Endothelial cell of umbilical vein (primary cell): ENCODE data around the gene C8A. TPM values are rescaled to one million over a fixed set of nuclear protein-coding genes. Genes with fewer than 3 reads are reported as not detected.

ENCODE experiments used
- BruUV-seq: library from RNA; stranded (reverse); fragments of 400-500 nt; replicated peaks from 2 replicates; lab custom pipeline; 2021; lab: Mats Ljungman, UMichigan
- CTCF ChIA-PET: fragments of 300-600, 350-600 bp; sonication (Branson Sonifier 250); formaldehyde crosslinking; loops from one replicate; lab custom pipeline; 2021; ENCODE audit warnings: antibody characterized with exemption, inconsistent platforms; lab: Charles Lee
- POLR2A ChIA-PET: fragments of 300-600, 350-600 bp; sonication (Branson Sonifier 250); formaldehyde crosslinking; loops from one replicate; lab custom pipeline; 2021; ENCODE audit warnings: antibody characterized with exemption, inconsistent platforms; lab: Charles Lee
- DNase-seq: peaks from one replicate; pipeline ENCODE4 v3.0.0-alpha.2; 2011; ENCODE audit warnings: low read depth, low spot score
- FAIRE-seq: peaks from 2 replicates; lab custom pipeline; 2011; peaks lifted over from hg19 to GRCh38; lab: Jason Lieb, UNC
- H2AFZ ChIP-seq: 2 replicates; pipeline ENCODE4 v1.6.0; 2012; ENCODE audit warnings: low read depth, low read length, control low read depth, inconsistent platforms
- H3K27ac ChIP-seq: 2 replicates; pipeline ENCODE4 v1.5.1; 2011; ENCODE audit warnings: low read depth, mild to moderate bottlenecking, control low read depth, low read length, moderate library complexity; ENCODE audit not compliant: insufficient read depth
- H3K27me3 ChIP-seq, 2 experiments: 2 replicates each; pipeline versions ENCODE4 v1.6.0 to v1.6.1; 2011; ENCODE audit warnings: low read length in 2 of 2, mixed read lengths in 1 of 2; ENCODE audit not compliant: control insufficient read depth in 2 of 2, insufficient read depth in 2 of 2
- H3K36me3 ChIP-seq, 2 experiments: 2 replicates in 1 of 2; 3 replicates in 1 of 2; pipeline ENCODE4 v1.5.1; 2011; ENCODE audit warnings: low read length in 2 of 2, mild to moderate bottlenecking in 1 of 2, moderate library complexity in 1 of 2; ENCODE audit not compliant: control insufficient read depth in 2 of 2, insufficient read depth in 2 of 2; ENCODE audit errors: extremely low read depth in 1 of 2
- H3K4me1 ChIP-seq: 3 replicates; pipeline ENCODE4 v1.5.1; 2011; ENCODE audit warnings: mild to moderate bottlenecking, low read length; ENCODE audit not compliant: control insufficient read depth, insufficient read depth; ENCODE audit errors: extremely low read depth
- H3K4me2 ChIP-seq: 2 replicates; pipeline ENCODE4 v1.6.1; 2011; ENCODE audit warnings: low read length, control low read depth, mixed read lengths; ENCODE audit not compliant: insufficient read depth
- H3K4me3 ChIP-seq, 3 experiments: fragments of 200-600 bp in 1 of 3; sonication (generic), shearing (Covaris generic) in 1 of 3; replicated peaks in 1 of 3; 2 replicates each; pipeline ENCODE4 v1.5.1; 2011 to 2016; ENCODE audit warnings: control low read depth in 3 of 3, low read length in 3 of 3, mild to moderate bottlenecking in 2 of 3, inconsistent platforms in 1 of 3, low read depth in 1 of 3, moderate library complexity in 1 of 3; ENCODE audit not compliant: insufficient read depth in 1 of 3
- H3K79me2 ChIP-seq: 2 replicates; pipeline ENCODE4 v1.6.0; 2012; ENCODE audit warnings: low read length, inconsistent platforms; ENCODE audit not compliant: control insufficient read depth, insufficient read depth
- H3K9ac ChIP-seq: replicated peaks from 2 replicates; pipeline ENCODE3; 2011; ENCODE audit warnings: low read length, control low read depth; ENCODE audit not compliant: insufficient read depth; ENCODE audit errors: extremely low read depth
- H3K9me1 ChIP-seq: replicated peaks from 3 replicates; pipeline ENCODE4 v1.6.0; 2011; ENCODE audit warnings: mild to moderate bottlenecking, low read length; ENCODE audit not compliant: control insufficient read depth, insufficient read depth; ENCODE audit errors: extremely low read depth
- H3K9me3 ChIP-seq: replicated peaks from 2 replicates; pipeline ENCODE4 v1.5.1; 2012; ENCODE audit warnings: low read length, inconsistent platforms; ENCODE audit not compliant: control insufficient read depth, insufficient read depth
- H4K20me1 ChIP-seq: replicated peaks from 2 replicates; pipeline ENCODE3; 2011; ENCODE audit warnings: mild to moderate bottlenecking, low read length; ENCODE audit not compliant: control insufficient read depth, insufficient read depth; ENCODE audit errors: extremely low read depth
- CTCF ChIP-seq, 2 donors: IDR thresholded peaks; 1 replicate in 1 of 2; 2 replicates in 1 of 2; pipeline ENCODE4 v1.5.1; 2011; ENCODE audit warnings: low read length in 2 of 2, mild to moderate bottlenecking in 2 of 2, moderate library complexity in 2 of 2, control low read depth in 1 of 2, inconsistent platforms in 1 of 2, low read depth in 1 of 2; ENCODE audit not compliant: insufficient read depth in 1 of 2; ENCODE audit errors: extremely low read depth in 1 of 2
- FOS ChIP-seq: IDR thresholded peaks from 2 replicates; pipeline ENCODE4 v1.6.1; 2011; ENCODE audit warnings: mild to moderate bottlenecking, low read length, moderate library complexity, borderline replicate concordance; ENCODE audit not compliant: insufficient read depth
- JUN ChIP-seq: IDR thresholded peaks from 2 replicates; pipeline ENCODE4 v1.6.1; 2011; ENCODE audit warnings: borderline replicate concordance, low read depth; ENCODE audit not compliant: insufficient read length, insufficient read depth
- MAX ChIP-seq: IDR thresholded peaks from 2 replicates; pipeline ENCODE4 v1.6.1; 2011; ENCODE audit not compliant: insufficient read depth, insufficient read length
- MYC ChIP-seq: IDR thresholded peaks from one replicate; pipeline ENCODE4 v1.6.1; 2011; ENCODE audit warnings: mild to moderate bottlenecking, low read depth, low read length
- POLR2AphosphoS5 ChIP-seq: IDR thresholded peaks from 2 replicates; pipeline ENCODE4 v1.6.1; 2012; ENCODE audit warnings: low read depth, mild to moderate bottlenecking, control low read depth, low read length, moderate library complexity; ENCODE audit not compliant: insufficient read depth
- dilution Hi-C: fragments of 300-500 bp; cut with MboI; formaldehyde crosslinking; loops from one replicate; pipeline ENCODE4 v1.15.0; 2019; ENCODE audit warnings: low sequenced_read_pairs; ENCODE audit not compliant: extremely low pct_ligation_motif_present
- intact Hi-C: fragments of 100-400 bp; cut with micrococcal nuclease; formaldehyde crosslinking; loops from one replicate; pipeline ENCODE4 v1.10.0; 2022
- polyA plus RNA-seq, 4 experiments: library from polyadenylated mRNA; depleted of rRNA in 3 of 4; stranded (reverse) in 3 of 4; unstranded in 1 of 4; fragments of >200 nt; gene quantifications; 2 replicates each; pipeline versions ENCODE4 v1.2.1 to v1.2.3, GENCODE V29; 2011 to 2012; ENCODE audit warnings: missing spikeins in 1 of 4
- total RNA-seq: library from RNA; stranded (reverse); gene quantifications from 2 replicates; pipeline ENCODE4 v1.2.3, GENCODE V29; 2021

C8A gene
- total and polyA plus RNA-seq, 2 donors (not counting 3 experiments of a cell fraction or from before 2014, with no cell fraction given), result not detected

GRCh38 chr1:56931686-56932085 lies 77.1 kb downstream of the C8A start:
- no peak overlapping the region for H2AFZ ChIP-seq
- ChIA-PET CTCF (no interaction called here), POLR2A (no interaction called here)
- no TSS peak for BruUV-seq
- no peaks in the 10 kb centered on the region for H3K9me1 ChIP-seq
- no peak for FAIRE-seq
- TF ChIP-seq CTCF (IDR thresholded peaks at IDR 0.05; ENCODE audit: extremely low read depth in 1 of 2, insufficient read depth in 1 of 2, low read depth in 1 of 2, low read length in 2 of 2) (no peak), JUN (no peak)
- no peak overlapping the region for H3K9ac ChIP-seq
- intact Hi-C loops (no loop called here), dilution Hi-C loops (no loop called here)
- H3K27me3 ChIP-seq, result no peaks in the 10 kb centered on the region
- H4K20me1 ChIP-seq, result no peaks in the 10 kb centered on the region
- no peak overlapping the region for H3K4me2 ChIP-seq
- H3K4me3 ChIP-seq, result no peak overlapping the region
- DNase-seq, result no peak
- no peaks in the 10 kb centered on the region for H3K4me1 ChIP-seq
- H3K36me3 ChIP-seq, result no peaks in the 10 kb centered on the region
- no peaks in the 10 kb centered on the region for H3K79me2 ChIP-seq
- no peak overlapping the region for H3K27ac ChIP-seq
- no peaks in the 10 kb centered on the region for H3K9me3 ChIP-seq

GRCh38 chr1:56933161-56933560 lies 78.6 kb downstream of the C8A start:
- POLR2A ChIA-PET, result no interaction called here
- Histone ChIP-seq H3K4me3 (no peak overlapping the region), H3K4me1 (no peaks in the 10 kb centered on the region), H3K4me2 (no peak overlapping the region), H3K27ac (no peak overlapping the region), H3K27me3 (no peaks in the 10 kb centered on the region), H3K79me2 (no peaks in the 10 kb centered on the region), H3K9me3 (no peaks in the 10 kb centered on the region), H3K9ac (no peak overlapping the region), H2AFZ (no peak overlapping the region), H3K36me3 (no peaks in the 10 kb centered on the region), H4K20me1 (no peaks in the 10 kb centered on the region), H3K9me1 (no peaks in the 10 kb centered on the region)
- dilution Hi-C loops (no loop called here), intact Hi-C loops (no loop called here)
- TF ChIP-seq JUN (no peak), MYC (no peak), FOS (no peak), CTCF (IDR thresholded peaks at IDR 0.05; ENCODE audit: extremely low read depth in 1 of 2, insufficient read depth in 1 of 2, low read depth in 1 of 2, low read length in 2 of 2) (no peak), MAX (no peak), POLR2AphosphoS5 (no peak)
- no TSS peak for BruUV-seq
- CTCF ChIA-PET, result no interaction called here
- FAIRE-seq (no peak), DNase-seq (no peak)
